Karpas-422 (cell line): Measurements from ENCODE around the gene AOC3. TPM values are rescaled to one million over a fixed set of nuclear protein-coding genes. Genes with fewer than 3 reads are reported as not detected.

Source experiments
- DNase-seq: peaks from one replicate; pipeline ENCODE4 v3.0.0-alpha.2; 2015
- H2AFZ ChIP-seq: fragments of 200-600 bp; sonication (generic); 2 replicates; pipeline ENCODE4 v1.6.1; 2014; ENCODE audit warnings: antibody characterized with exemption, low read length, mixed read lengths
- H3K27ac ChIP-seq: fragments of 200-600 bp; sonication (generic); 2 replicates; pipeline ENCODE4 v1.5.1; 2014; ENCODE audit warnings: mild to moderate bottlenecking, low read length, moderate library complexity
- H3K27me3 ChIP-seq: fragments of 200-600 bp; sonication (generic); 2 replicates; pipeline ENCODE4 v1.6.1; 2014; ENCODE audit warnings: low read length, mixed read lengths
- H3K36me3 ChIP-seq: fragments of 200-600 bp; sonication (generic); 2 replicates; pipeline ENCODE4 v1.6.1; 2014; ENCODE audit warnings: low read length, mixed read lengths; ENCODE audit not compliant: insufficient read depth
- H3K4me1 ChIP-seq: fragments of 200-600 bp; sonication (generic); 2 replicates; pipeline ENCODE4 v1.6.1; 2014; ENCODE audit warnings: mild to moderate bottlenecking, low read length, mixed read lengths
- H3K4me2 ChIP-seq: fragments of 200-600 bp; sonication (generic); 2 replicates; pipeline ENCODE4 v1.6.1; 2014; ENCODE audit warnings: low read length, low read depth, mild to moderate bottlenecking; ENCODE audit not compliant: poor library complexity, severe bottlenecking
- H3K4me3 ChIP-seq: fragments of 200-600 bp; sonication (generic); 2 replicates; pipeline ENCODE4 v1.5.1; 2014; ENCODE audit warnings: mild to moderate bottlenecking, antibody characterized with exemption, low read length, mixed read lengths
- H3K79me2 ChIP-seq: fragments of 200-600 bp; sonication (generic); 2 replicates; pipeline ENCODE4 v1.6.1; 2014; ENCODE audit warnings: mild to moderate bottlenecking, low read length, mixed read lengths
- H3K9ac ChIP-seq: fragments of 200-600 bp; sonication (generic); 2 replicates; pipeline ENCODE4 v1.6.0; 2014; ENCODE audit warnings: low read length
- H3K9me2 ChIP-seq: fragments of 200-600 bp; sonication (generic), shearing (Covaris generic); replicated peaks from 2 replicates; pipeline ENCODE4 v1.6.0; 2014; ENCODE audit warnings: mild to moderate bottlenecking, low read length, moderate library complexity; ENCODE audit not compliant: insufficient read depth
- H3K9me3 ChIP-seq: fragments of 300-700, 200-600 bp; sonication (generic); 2 replicates; pipeline ENCODE4 v1.6.1; 2014; ENCODE audit warnings: low read length, mixed read lengths
- H4K20me1 ChIP-seq: fragments of 200-600 bp; sonication (generic); 2 replicates; pipeline ENCODE4 v1.6.1; 2014; ENCODE audit warnings: mild to moderate bottlenecking, antibody characterized with exemption, low read length, low read depth; ENCODE audit not compliant: insufficient read depth
- total RNA-seq: library from RNA; depleted of rRNA; stranded (reverse); fragments of >200 nt; shearing (Covaris generic); gene quantifications from 2 replicates; pipeline ENCODE4 v1.2.3, GENCODE V29; 2014; ENCODE audit warnings: low replicate concordance; rRNA removed

AOC3 gene
- 0.19 and 0.47 TPM in 2 replicates for total RNA-seq

DNA sequence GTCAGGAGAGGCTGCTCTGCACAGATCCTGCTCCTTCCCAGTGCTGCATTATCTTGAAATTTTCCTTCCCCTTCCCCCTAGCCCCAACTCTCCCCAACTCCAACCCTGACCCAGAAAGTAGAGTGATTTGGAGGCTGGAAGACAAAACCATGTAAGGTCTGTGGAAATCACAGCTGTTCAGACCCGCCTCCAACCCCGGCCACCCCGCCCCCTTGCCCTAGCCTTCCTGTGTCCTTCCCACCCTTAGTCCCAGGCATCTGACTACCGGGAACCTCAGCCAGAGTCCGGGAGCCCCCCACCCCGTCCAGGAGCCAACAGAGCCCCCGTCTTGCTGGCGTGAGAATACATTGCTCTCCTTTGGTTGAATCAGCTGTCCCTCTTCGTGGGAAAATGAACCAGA, at the start of gene AOC3:
TSS of gene AOC3 (plus strand) at position 246 of the 400 bp plus-strand sequence. CDS start at position 391, 145 bp downstream.
- H3K79me2 ChIP-seq, result no peaks in the 10 kb centered on the region
- no peaks in the 10 kb centered on the region for H3K9me3 ChIP-seq
- H3K4me2 ChIP-seq, result no peak within 1 kb of the TSS
- H3K4me3 ChIP-seq, result no peak within 1 kb of the TSS
- no peaks in the 10 kb centered on the region for H3K9me2 ChIP-seq
- H3K27me3 ChIP-seq, result no peaks in the 10 kb centered on the region
- no peaks in the 10 kb centered on the region for H3K36me3 ChIP-seq
- no peak within 1 kb of the TSS for H2AFZ ChIP-seq
- peaks cover 4% of the 10 kb centered on the region; the same call in 1 of the 2 replicates for H4K20me1 ChIP-seq
- H3K27ac ChIP-seq, result no peak within 1 kb of the TSS
- DNase-seq, result no peak
- H3K9ac ChIP-seq, result no peak within 1 kb of the TSS
- no peaks in the 10 kb centered on the region for H3K4me1 ChIP-seq

- H3K4me1 ChIP-seq, result peaks cover 2% of the 10 kb centered on the region; the same call in 1 of the 2 replicates
- no peaks in the 10 kb centered on the region for H3K9me3 ChIP-seq
- no peak overlapping the region for H3K27ac ChIP-seq
- H3K79me2 ChIP-seq, result 0 out of 2 replicates have a peak, but pooled peaks cover under 1% of the 10 kb centered on the region
- H3K9me2 ChIP-seq, result no peaks in the 10 kb centered on the region
- no peaks in the 10 kb centered on the region for H3K27me3 ChIP-seq
- no peaks in the 10 kb centered on the region for H4K20me1 ChIP-seq
- no peak overlapping the region for H3K4me2 ChIP-seq
- no peak for DNase-seq
- no peaks in the 10 kb centered on the region for H3K36me3 ChIP-seq
- no peak overlapping the region for H3K9ac ChIP-seq
- no peak overlapping the region for H3K4me3 ChIP-seq
- no peak overlapping the region for H2AFZ ChIP-seq
These were observed 47.7 kb upstream of the AOC3 start for GRCh38 chr17:42803074-42803883.

DNA sequence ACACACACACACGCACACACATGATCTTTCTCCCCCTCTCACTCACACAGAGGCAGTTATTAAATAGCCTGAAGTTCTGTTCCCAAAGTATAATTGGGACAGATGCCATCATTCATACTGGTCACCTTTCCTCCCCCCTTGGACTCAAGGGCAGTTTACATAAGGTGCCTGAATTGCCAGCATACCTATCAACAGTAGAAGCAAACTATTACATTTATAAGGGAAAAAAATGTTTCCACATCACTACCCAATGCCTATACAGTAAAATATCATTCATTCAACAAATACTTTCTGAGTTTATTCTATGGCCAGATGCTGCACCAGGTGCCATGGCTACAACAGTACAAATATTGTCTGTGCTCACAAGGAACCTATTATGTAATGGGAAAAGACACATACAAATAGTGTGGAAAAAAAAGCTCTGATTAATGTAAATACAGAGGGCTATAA, 46.1 kb upstream of the AOC3 start:
- Histone ChIP-seq H3K36me3 (peaks cover 11% of the 10 kb centered on the region; the same call in 1 of the 2 replicates), H3K4me2 (no peak overlapping the region), H3K27me3 (no peaks in the 10 kb centered on the region), H3K4me3 (no peak overlapping the region), H3K9ac (no peak overlapping the region), H3K79me2 (no peaks in the 10 kb centered on the region), H2AFZ (no peak overlapping the region), H3K4me1 (no peaks in the 10 kb centered on the region), H3K9me3 (no peaks in the 10 kb centered on the region), H4K20me1 (no peaks in the 10 kb centered on the region), H3K27ac (no peak overlapping the region), H3K9me2 (no peaks in the 10 kb centered on the region)
- no peak for DNase-seq

GRCh38 chr17:42806249-42806648, 44.8 kb upstream of the AOC3 start:
- no peak overlapping the region for H3K9ac ChIP-seq
- no peak overlapping the region for H3K4me3 ChIP-seq
- H3K36me3 ChIP-seq, result peaks cover 21% of the 10 kb centered on the region; the same call in 1 of the 2 replicates
- H3K9me3 ChIP-seq, result no peaks in the 10 kb centered on the region
- H3K4me2 ChIP-seq, result no peak overlapping the region
- no peak overlapping the region for H3K27ac ChIP-seq
- H3K9me2 ChIP-seq, result no peaks in the 10 kb centered on the region
- no peaks in the 10 kb centered on the region for H3K27me3 ChIP-seq
- H4K20me1 ChIP-seq, result no peaks in the 10 kb centered on the region
- H2AFZ ChIP-seq, result no peak overlapping the region
- H3K79me2 ChIP-seq, result no peaks in the 10 kb centered on the region
- H3K4me1 ChIP-seq, result no peaks in the 10 kb centered on the region
- DNase-seq, result no peak

GRCh38 chr17:42809250-42809649, 41.7 kb upstream of the AOC3 start:
- H3K27me3 ChIP-seq, result no peaks in the 10 kb centered on the region
- H3K4me3 ChIP-seq, result no peak overlapping the region
- H3K36me3 ChIP-seq, result peaks cover 26% of the 10 kb centered on the region; the same call in 1 of the 2 replicates
- no peak overlapping the region for H2AFZ ChIP-seq
- no peaks in the 10 kb centered on the region for H4K20me1 ChIP-seq
- no peaks in the 10 kb centered on the region for H3K79me2 ChIP-seq
- H3K27ac ChIP-seq, result no peak overlapping the region
- DNase-seq, result no peak
- no peaks in the 10 kb centered on the region for H3K9me2 ChIP-seq
- no peaks in the 10 kb centered on the region for H3K4me1 ChIP-seq
- no peaks in the 10 kb centered on the region for H3K9me3 ChIP-seq
- no peak overlapping the region for H3K4me2 ChIP-seq
- H3K9ac ChIP-seq, result no peak overlapping the region

DNA sequence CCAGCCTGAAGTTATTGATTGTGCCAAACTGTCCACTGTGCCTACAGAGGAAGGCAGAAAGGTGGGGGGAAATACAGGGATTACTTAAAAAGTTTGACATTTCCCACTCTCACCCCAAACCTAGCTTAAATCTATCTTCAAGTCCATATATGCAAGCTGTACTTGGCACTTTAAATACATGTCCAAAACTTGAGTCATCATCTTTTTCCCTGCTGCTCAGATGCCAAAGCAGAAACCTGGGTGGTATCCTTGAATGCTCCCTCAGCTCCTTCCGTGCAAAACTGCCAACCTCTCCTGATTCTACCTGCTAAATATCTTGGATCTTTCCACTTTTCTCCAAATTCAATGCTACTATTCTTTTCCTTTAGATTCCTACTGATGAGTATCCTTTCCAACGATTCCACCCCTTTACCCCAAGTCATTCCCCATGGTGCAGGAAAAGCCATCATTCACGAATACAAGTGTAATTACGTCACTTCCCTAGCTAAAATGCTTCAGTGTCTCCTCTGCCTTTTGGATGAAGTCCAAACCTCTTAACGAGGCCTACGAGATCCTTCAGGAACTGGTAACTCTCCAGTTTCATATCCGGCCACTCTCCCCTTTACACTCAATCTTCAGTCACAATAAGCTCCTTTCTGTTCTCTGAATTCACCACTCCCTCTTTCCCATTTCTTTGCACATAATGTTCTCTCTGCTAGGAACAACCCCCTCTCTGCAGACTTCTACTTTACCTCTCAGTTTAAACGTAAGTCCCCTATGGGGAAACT, 36.2 kb upstream of the AOC3 start:
- Histone ChIP-seq H3K4me2 (no peak overlapping the region), H3K9ac (no peak overlapping the region)

DNA sequence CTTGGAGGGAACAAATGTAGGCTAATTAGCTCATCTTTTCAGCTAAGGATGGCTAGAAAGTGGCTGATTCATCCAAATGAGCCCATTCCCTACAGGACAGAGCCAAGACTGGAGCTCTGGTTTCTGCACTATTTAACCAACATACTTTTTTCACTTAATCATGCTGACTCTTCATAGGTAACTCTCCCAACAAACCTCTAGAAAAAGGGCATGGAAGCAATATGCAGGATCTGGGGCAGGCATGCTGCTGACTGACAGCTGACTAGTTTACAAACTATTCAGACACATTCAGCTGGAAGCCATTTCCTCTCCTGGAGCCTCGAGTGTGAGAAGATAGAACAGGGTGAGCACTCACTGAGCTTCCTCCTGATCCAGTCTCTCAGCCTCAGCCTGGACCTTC, 33.1 kb upstream of the AOC3 start:
- Histone ChIP-seq H3K9me3 (no peaks in the 10 kb centered on the region), H2AFZ (no peak overlapping the region), H3K36me3 (peaks cover 39% of the 10 kb centered on the region), H3K27me3 (no peaks in the 10 kb centered on the region), H3K9me2 (no peaks in the 10 kb centered on the region), H3K4me2 (no peak overlapping the region), H3K79me2 (peaks cover 12% of the 10 kb centered on the region), H3K9ac (no peak overlapping the region), H3K4me3 (no peak overlapping the region), H4K20me1 (0 out of 2 replicates have a peak, but pooled peaks cover 3% of the 10 kb centered on the region), H3K27ac (no peak overlapping the region), H3K4me1 (peaks cover 7% of the 10 kb centered on the region)
- DNase-seq, result no peak

More for the DNA sequence above, 36.2 kb upstream of the AOC3 start:
- H3K4me1 ChIP-seq, result no peaks in the 10 kb centered on the region
- H3K27ac ChIP-seq, result no peak overlapping the region
- no peaks in the 10 kb centered on the region for H3K79me2 ChIP-seq
- no peaks in the 10 kb centered on the region for H3K27me3 ChIP-seq
- no peaks in the 10 kb centered on the region for H4K20me1 ChIP-seq
- no peak overlapping the region for H2AFZ ChIP-seq
- H3K9me2 ChIP-seq, result no peaks in the 10 kb centered on the region
- DNase-seq, result no peak
- H3K4me3 ChIP-seq, result no peak overlapping the region
- H3K36me3 ChIP-seq, result peaks cover 47% of the 10 kb centered on the region
- H3K9me3 ChIP-seq, result no peaks in the 10 kb centered on the region

DNA sequence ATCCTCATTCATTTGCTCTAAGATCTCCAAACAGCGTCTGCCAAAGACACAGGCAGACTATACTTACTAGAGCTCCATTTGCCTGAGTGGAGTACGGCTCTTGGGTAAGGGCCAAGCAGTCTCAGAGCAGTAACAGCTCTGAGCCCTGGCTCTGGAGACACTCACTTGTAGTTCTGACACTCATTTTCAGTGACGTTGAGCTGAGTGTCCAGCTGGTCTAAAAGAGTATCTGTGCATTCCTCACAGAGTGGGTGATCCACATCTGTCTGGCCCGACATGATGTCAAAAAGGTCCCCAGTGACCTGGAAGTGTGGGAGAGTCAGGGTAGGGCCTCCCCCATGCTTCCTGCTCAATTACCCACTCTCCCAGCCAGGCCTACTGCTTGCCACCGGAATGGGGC, 32.6 kb upstream of the AOC3 start:
- DNase-seq, result no peak
- H3K36me3 ChIP-seq, result peaks cover 39% of the 10 kb centered on the region
- no peaks in the 10 kb centered on the region for H3K9me2 ChIP-seq

More for the DNA sequence above, 32.6 kb upstream of the AOC3 start:
- no peak overlapping the region for H3K9ac ChIP-seq
- peaks cover 18% of the 10 kb centered on the region for H3K79me2 ChIP-seq
- no peak overlapping the region for H3K4me3 ChIP-seq
- no peak overlapping the region for H2AFZ ChIP-seq
- H3K9me3 ChIP-seq, result no peaks in the 10 kb centered on the region
- H3K4me2 ChIP-seq, result no peak overlapping the region
- H3K4me1 ChIP-seq, result peaks cover 12% of the 10 kb centered on the region
- no peak overlapping the region for H3K27ac ChIP-seq
- no peaks in the 10 kb centered on the region for H3K27me3 ChIP-seq
- H4K20me1 ChIP-seq, result 0 out of 2 replicates have a peak, but pooled peaks cover 3% of the 10 kb centered on the region
